Measurements from ENCODE around the gene GPR87. TPM values are rescaled to one million over a fixed set of nuclear protein-coding genes. Genes with fewer than 3 reads are reported as not detected.

GPR87 gene
- polyA plus RNA-seq, 2 of the 4 experiments (the other 2 are of a cell fraction): 0.41 to 0.52 TPM

DNA sequence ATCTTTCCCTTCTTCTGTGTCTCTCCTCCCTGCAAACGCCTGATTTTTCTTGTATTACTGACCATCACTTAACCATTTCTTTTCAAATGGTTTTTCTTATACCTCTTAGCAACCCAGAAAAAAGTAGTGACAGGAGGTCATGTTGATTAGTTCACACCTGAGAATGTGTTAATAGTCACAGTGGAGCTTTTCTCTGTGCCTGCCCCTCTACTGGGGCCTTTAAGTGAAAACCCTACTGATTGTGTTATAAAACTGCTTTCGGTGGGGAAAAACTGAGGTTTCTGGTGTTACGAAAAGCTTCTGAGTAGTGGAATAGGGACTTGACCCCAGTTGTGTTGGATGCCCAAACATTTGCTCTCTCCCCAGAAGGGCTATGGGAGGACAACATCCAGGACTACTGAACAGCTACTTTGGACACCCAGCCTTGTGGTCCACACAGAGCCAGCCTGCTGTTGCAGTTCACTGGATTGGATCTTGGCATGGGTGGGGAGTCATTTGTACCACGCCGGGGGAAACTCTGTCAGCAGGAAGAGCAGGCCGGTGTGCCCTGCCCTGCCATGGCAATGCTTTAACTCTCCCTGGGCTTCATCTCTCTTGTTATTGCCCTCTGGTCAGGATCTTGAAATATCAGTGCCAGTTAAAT is 10.3 kb downstream of the GPR87 start:
- ChIA-PET CTCF (interaction anchor here (1.3 to 6.1 kb wide), 7 partner anchors 8 to 533 kb away, joined by 4 to 47 read pairs (median 9); partner anchors contain the start of gene GPR87), POLR2A (interaction anchor here (1.8 to 2.5 kb wide), 2 partner anchors 10 to 22 kb away, joined by 5 to 11 read pairs; partner anchors contain the start of gene GPR87)
- ATAC-seq: no peak
- Histone ChIP-seq H3K4me1 (peaks cover 26% of the 10 kb centered on the region), H3K9me3 (no peaks in the 10 kb centered on the region), H3K27ac (peak overlapping the region; percentile 72 to 84), H3K4me3 (no peak overlapping the region), H3K4me2 (peak overlapping the region; percentile 63; the same call in 2 of the 3 replicates)
- no peak for DNase-seq (ENCODE audit: low read depth in 1 of 2, low spot score in 1 of 2)
- FAIRE-seq: no peak
- 93% methylated on average over 4 of the region's 6 CpGs for WGBS (ENCODE audit: missing lambda C conversion rate)
- no peak for TF ChIP-seq POLR2AphosphoS2 (conservative IDR thresholded peaks at IDR 0.05; ENCODE audit: low read length)
- no peak for TF ChIP-seq ESRRA (IDR thresholded peaks at IDR 0.05; ENCODE audit: borderline replicate concordance, low read length)
- no peak for TF ChIP-seq EP300 (IDR thresholded peaks at IDR 0.05)
- TF ChIP-seq MAFK (IDR thresholded peaks at IDR 0.05; ENCODE audit: partially characterized antibody): no peak
- TF ChIP-seq ZFP36 (IDR thresholded peaks at IDR 0.05; ENCODE audit: borderline replicate concordance, partially characterized antibody): no peak
- TF ChIP-seq HEYL (CRISPR knock-in tag; IDR thresholded peaks at IDR 0.05): no peak
- TF ChIP-seq BHLHE40 (IDR thresholded peaks at IDR 0.05; ENCODE audit: low read depth, low read length): no peak
- TF ChIP-seq, protein P1, sequence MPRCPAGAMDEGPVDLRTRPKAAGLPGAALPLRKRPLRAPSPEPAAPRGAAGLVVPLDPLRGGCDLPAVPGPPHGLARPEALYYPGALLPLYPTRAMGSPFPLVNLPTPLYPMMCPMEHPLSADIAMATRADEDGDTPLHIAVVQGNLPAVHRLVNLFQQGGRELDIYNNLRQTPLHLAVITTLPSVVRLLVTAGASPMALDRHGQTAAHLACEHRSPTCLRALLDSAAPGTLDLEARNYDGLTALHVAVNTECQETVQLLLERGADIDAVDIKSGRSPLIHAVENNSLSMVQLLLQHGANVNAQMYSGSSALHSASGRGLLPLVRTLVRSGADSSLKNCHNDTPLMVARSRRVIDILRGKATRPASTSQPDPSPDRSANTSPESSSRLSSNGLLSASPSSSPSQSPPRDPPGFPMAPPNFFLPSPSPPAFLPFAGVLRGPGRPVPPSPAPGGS (IDR thresholded peaks at IDR 0.05): no peak

DNA sequence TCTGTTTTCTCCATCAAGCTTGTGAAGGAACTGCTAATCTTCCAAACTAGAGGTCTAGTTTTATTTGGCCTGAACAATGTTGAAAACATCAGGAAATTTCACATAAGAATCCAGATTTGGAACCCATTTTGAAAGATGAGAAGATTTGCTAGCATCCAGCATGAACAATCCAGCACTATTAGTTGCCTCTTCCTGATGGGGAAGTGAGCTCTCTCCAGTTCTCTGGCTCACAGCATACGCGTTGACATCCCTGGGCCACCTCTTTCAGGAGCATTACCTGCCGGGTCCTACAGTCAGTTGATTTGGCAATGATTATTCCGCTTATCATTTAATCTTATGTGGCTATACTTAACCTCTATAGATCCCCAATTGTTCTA is 10.9 kb downstream of the GPR87 start:
- ATAC-seq (peak in 1 of 2 experiments; percentile 15; a peak in 1 of 6 replicates), FAIRE-seq (no peak), DNase-seq (ENCODE audit: low read depth in 1 of 2, low spot score in 1 of 2) (no peak)
- ChIA-PET CTCF (interaction anchor here (0.6 to 6.1 kb wide), 10 partner anchors 10 to 533 kb away, joined by 3 to 47 read pairs (median 4); no protein-coding TSS in a partner anchor), POLR2A (interaction anchor here (0.6 to 2.5 kb wide), 5 partner anchors 11 to 1264 kb away, joined by 3 to 11 read pairs (median 4); partner anchors contain the start of gene GPR87)
- 92% methylated on average over 4 of the region's 4 CpGs for WGBS (ENCODE audit: missing lambda C conversion rate)
- Histone ChIP-seq H3K27ac (peak overlapping the region; percentile 72 to 84), H3K9me3 (no peaks in the 10 kb centered on the region), H3K4me2 (peak overlapping the region; percentile 63), H3K4me3 (no peak overlapping the region), H3K4me1 (peaks cover 26% of the 10 kb centered on the region)
- TF ChIP-seq POLR2A (IDR thresholded peaks at IDR 0.05; ENCODE audit: low read length) (no peak), EP300 (IDR thresholded peaks at IDR 0.05) (no peak), ESRRA (IDR thresholded peaks at IDR 0.05; ENCODE audit: borderline replicate concordance, low read length) (no peak), BHLHE40 (IDR thresholded peaks at IDR 0.05; ENCODE audit: low read depth, low read length) (no peak), RNF2 (IDR thresholded peaks at IDR 0.05; ENCODE audit: borderline replicate concordance, low read depth) (no peak), FOSL2 (IDR thresholded peaks at IDR 0.05) (no peak), FOSL2 (CRISPR knock-in tag; IDR thresholded peaks at IDR 0.05) (no peak), SMC3 (IDR thresholded peaks at IDR 0.05) (no peak), HEYL (CRISPR knock-in tag; IDR thresholded peaks at IDR 0.05) (no peak), ZNF302 (CRISPR knock-in tag; IDR thresholded peaks at IDR 0.05) (no peak), CEBPB (IDR thresholded peaks at IDR 0.05) (no peak), HDAC2 (IDR thresholded peaks at IDR 0.05) (no peak), MAZ (IDR thresholded peaks at IDR 0.05; ENCODE audit: borderline replicate concordance, low read depth, low read length) (no peak), HOXB13 (CRISPR knock-in tag; IDR thresholded peaks at IDR 0.05; ENCODE audit: low read depth) (no peak)
- TF ChIP-seq, protein P2, sequence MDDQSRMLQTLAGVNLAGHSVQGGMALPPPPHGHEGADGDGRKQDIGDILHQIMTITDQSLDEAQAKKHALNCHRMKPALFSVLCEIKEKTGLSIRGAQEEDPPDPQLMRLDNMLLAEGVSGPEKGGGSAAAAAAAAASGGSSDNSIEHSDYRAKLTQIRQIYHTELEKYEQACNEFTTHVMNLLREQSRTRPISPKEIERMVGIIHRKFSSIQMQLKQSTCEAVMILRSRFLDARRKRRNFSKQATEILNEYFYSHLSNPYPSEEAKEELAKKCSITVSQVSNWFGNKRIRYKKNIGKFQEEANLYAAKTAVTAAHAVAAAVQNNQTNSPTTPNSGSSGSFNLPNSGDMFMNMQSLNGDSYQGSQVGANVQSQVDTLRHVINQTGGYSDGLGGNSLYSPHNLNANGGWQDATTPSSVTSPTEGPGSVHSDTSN (IDR thresholded peaks at IDR 0.05): no peak
- TF ChIP-seq, protein P3, sequence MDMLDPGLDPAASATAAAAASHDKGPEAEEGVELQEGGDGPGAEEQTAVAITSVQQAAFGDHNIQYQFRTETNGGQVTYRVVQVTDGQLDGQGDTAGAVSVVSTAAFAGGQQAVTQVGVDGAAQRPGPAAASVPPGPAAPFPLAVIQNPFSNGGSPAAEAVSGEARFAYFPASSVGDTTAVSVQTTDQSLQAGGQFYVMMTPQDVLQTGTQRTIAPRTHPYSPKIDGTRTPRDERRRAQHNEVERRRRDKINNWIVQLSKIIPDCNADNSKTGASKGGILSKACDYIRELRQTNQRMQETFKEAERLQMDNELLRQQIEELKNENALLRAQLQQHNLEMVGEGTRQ (IDR thresholded peaks at IDR 0.05): no peak
- TF ChIP-seq, protein P1 (IDR thresholded peaks at IDR 0.05): no peak
- TF ChIP-seq, protein P4, sequence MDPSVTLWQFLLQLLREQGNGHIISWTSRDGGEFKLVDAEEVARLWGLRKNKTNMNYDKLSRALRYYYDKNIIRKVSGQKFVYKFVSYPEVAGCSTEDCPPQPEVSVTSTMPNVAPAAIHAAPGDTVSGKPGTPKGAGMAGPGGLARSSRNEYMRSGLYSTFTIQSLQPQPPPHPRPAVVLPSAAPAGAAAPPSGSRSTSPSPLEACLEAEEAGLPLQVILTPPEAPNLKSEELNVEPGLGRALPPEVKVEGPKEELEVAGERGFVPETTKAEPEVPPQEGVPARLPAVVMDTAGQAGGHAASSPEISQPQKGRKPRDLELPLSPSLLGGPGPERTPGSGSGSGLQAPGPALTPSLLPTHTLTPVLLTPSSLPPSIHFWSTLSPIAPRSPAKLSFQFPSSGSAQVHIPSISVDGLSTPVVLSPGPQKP (IDR thresholded peaks at IDR 0.05; ENCODE audit: low read depth, low read length): no peak
- TF ChIP-seq, protein P5, sequence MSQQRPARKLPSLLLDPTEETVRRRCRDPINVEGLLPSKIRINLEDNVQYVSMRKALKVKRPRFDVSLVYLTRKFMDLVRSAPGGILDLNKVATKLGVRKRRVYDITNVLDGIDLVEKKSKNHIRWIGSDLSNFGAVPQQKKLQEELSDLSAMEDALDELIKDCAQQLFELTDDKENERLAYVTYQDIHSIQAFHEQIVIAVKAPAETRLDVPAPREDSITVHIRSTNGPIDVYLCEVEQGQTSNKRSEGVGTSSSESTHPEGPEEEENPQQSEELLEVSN (IDR thresholded peaks at IDR 0.05; ENCODE audit: borderline replicate concordance, low read depth): no peak
